ENCODE results near the gene ARHGAP24. TPM values are rescaled to one million over a fixed set of nuclear protein-coding genes. Genes with fewer than 3 reads are reported as not detected.

ARHGAP24 gene
- total RNA-seq, 2 donors from 2014 or later: 66.8 to 85.6 TPM

- H3K4me3 Mint-ChIP-seq: no peak overlapping the region
- no peak overlapping the region for H3K9ac ChIP-seq (ENCODE audit: extremely low read depth, low read length, poor library complexity, severe bottlenecking)
- no peaks in the 10 kb centered on the region for H3K9me3 Mint-ChIP-seq
- H3K27ac ChIP-seq (ENCODE audit: low read depth, low read length): no peak overlapping the region
- no peaks in the 10 kb centered on the region for H3K36me3 Mint-ChIP-seq (ENCODE audit: low read depth)
- H3K4me3 ChIP-seq (ENCODE audit: low read length): no peak overlapping the region
- H3K4me1 ChIP-seq (ENCODE audit: control insufficient read depth, insufficient read depth, low read length): no peaks in the 10 kb centered on the region
- no peak for DNase-seq
- H3K27ac Mint-ChIP-seq: no peak overlapping the region
- no peaks in the 10 kb centered on the region for H3K27me3 ChIP-seq (ENCODE audit: control insufficient read depth, insufficient read depth, low read length, poor library complexity, severe bottlenecking)
- no peaks in the 10 kb centered on the region for H3K36me3 ChIP-seq (ENCODE audit: control insufficient read depth, insufficient read depth, low read length)
- H3K27me3 Mint-ChIP-seq (ENCODE audit: insufficient read depth): no peaks in the 10 kb centered on the region
- no peaks in the 10 kb centered on the region for H3K9me3 ChIP-seq (ENCODE audit: control insufficient read depth, low read length)
- peaks cover 19% of the 10 kb centered on the region for H3K4me1 Mint-ChIP-seq
- no peak for TF ChIP-seq CTCF (conservative IDR thresholded peaks at IDR 0.05)
Observed at GRCh38 chr4:85865256-85865655, 390.3 kb downstream of the ARHGAP24 start.

GRCh38 chr4:85866508-85866907 is 391.6 kb downstream of the ARHGAP24 start:
- Histone ChIP-seq H3K27ac (ENCODE audit: low read depth, low read length) (no peak overlapping the region), H3K27me3 (ENCODE audit: control insufficient read depth, insufficient read depth, low read length, poor library complexity, severe bottlenecking) (no peaks in the 10 kb centered on the region), H3K9ac (ENCODE audit: extremely low read depth, low read length, poor library complexity, severe bottlenecking) (no peak overlapping the region), H3K4me1 (ENCODE audit: control insufficient read depth, insufficient read depth, low read length) (no peaks in the 10 kb centered on the region), H3K4me3 (ENCODE audit: low read length) (no peak overlapping the region), H3K36me3 (ENCODE audit: control insufficient read depth, insufficient read depth, low read length) (no peaks in the 10 kb centered on the region), H3K9me3 (ENCODE audit: control insufficient read depth, low read length) (no peaks in the 10 kb centered on the region)
- H3K27ac Mint-ChIP-seq: no peak overlapping the region
- H3K4me1 Mint-ChIP-seq: peaks cover 19% of the 10 kb centered on the region
- 85% methylated on average over 1 of the region's 1 CpG; no CpG with 5 or more reads in 1 of the 2 experiments for WGBS, 2 experiments (ENCODE audit: insufficient coverage in 1 of 2, insufficient read length in 1 of 2)
- TF ChIP-seq CTCF (conservative IDR thresholded peaks at IDR 0.05): no peak
- H3K4me3 Mint-ChIP-seq: no peak overlapping the region
- DNase-seq: no peak
- no peaks in the 10 kb centered on the region for H3K27me3 Mint-ChIP-seq (ENCODE audit: insufficient read depth)
- no peaks in the 10 kb centered on the region for H3K9me3 Mint-ChIP-seq
- no peaks in the 10 kb centered on the region for H3K36me3 Mint-ChIP-seq (ENCODE audit: low read depth)

- 100% methylated on average over 1 of the region's 1 CpG; no CpG with 5 or more reads in 1 of the 2 experiments for WGBS, 2 experiments (ENCODE audit: insufficient coverage in 1 of 2, insufficient read length in 1 of 2)
- Histone ChIP-seq H3K4me1 (ENCODE audit: control insufficient read depth, insufficient read depth, low read length) (no peaks in the 10 kb centered on the region), H3K4me3 (ENCODE audit: low read length) (no peak overlapping the region), H3K36me3 (ENCODE audit: control insufficient read depth, insufficient read depth, low read length) (no peaks in the 10 kb centered on the region), H3K9me3 (ENCODE audit: control insufficient read depth, low read length) (no peaks in the 10 kb centered on the region), H3K9ac (ENCODE audit: extremely low read depth, low read length, poor library complexity, severe bottlenecking) (no peak overlapping the region), H3K27ac (ENCODE audit: low read depth, low read length) (no peak overlapping the region), H3K27me3 (ENCODE audit: control insufficient read depth, insufficient read depth, low read length, poor library complexity, severe bottlenecking) (no peaks in the 10 kb centered on the region)
- H3K9me3 Mint-ChIP-seq: no peaks in the 10 kb centered on the region
- DNase-seq: no peak
- no peak overlapping the region for H3K27ac Mint-ChIP-seq
- peaks cover 19% of the 10 kb centered on the region for H3K4me1 Mint-ChIP-seq
- H3K4me3 Mint-ChIP-seq: no peak overlapping the region
- no peaks in the 10 kb centered on the region for H3K36me3 Mint-ChIP-seq (ENCODE audit: low read depth)
- TF ChIP-seq CTCF (conservative IDR thresholded peaks at IDR 0.05): no peak
- H3K27me3 Mint-ChIP-seq (ENCODE audit: insufficient read depth): no peaks in the 10 kb centered on the region
Observed at GRCh38 chr4:85867271-85867670, 392.3 kb downstream of the ARHGAP24 start.

Data from endodermal cell (in vitro differentiated cells).